Neural crest cell (in vitro differentiated cells): ENCODE measurements around the gene DGKH. TPM values are rescaled to one million over a fixed set of nuclear protein-coding genes. Genes with fewer than 3 reads are reported as not detected.

Experiments
- DNase-seq: peaks from one replicate; pipeline ENCODE4 v3.0.0; 2021; ENCODE audit warnings: low read depth, mixed read lengths, low spot score
- H3K27ac Mint-ChIP-seq: one replicate; pipeline ENCODE4 v1.8.0; 2021; ENCODE audit warnings: mild to moderate bottlenecking, mixed read lengths; ENCODE audit not compliant: unreplicated experiment
- H3K27me3 Mint-ChIP-seq: 2 replicates; pipeline ENCODE4 v1.8.0; 2021; ENCODE audit warnings: low read depth, mild to moderate bottlenecking, mixed read lengths
- H3K36me3 Mint-ChIP-seq: 2 replicates; pipeline ENCODE4 v1.8.0; 2021; ENCODE audit warnings: low read depth, mild to moderate bottlenecking, mixed read lengths
- H3K4me1 Mint-ChIP-seq: 2 replicates; pipeline ENCODE4 v1.8.0; 2021; ENCODE audit warnings: mixed read lengths
- H3K4me3 Mint-ChIP-seq: one replicate; pipeline ENCODE4 v1.8.0; 2021; ENCODE audit warnings: mild to moderate bottlenecking, mixed read lengths
- H3K9me3 Mint-ChIP-seq: 2 replicates; pipeline ENCODE4 v1.8.0; 2021; ENCODE audit warnings: mixed read lengths
- CTCF ChIP-seq: fragments of 200-600 bp; sonication (generic); conservative IDR thresholded peaks from 2 replicates; pipeline ENCODE4 v1.5.0; 2021; ENCODE audit warnings: antibody characterized with exemption, mild to moderate bottlenecking
- total RNA-seq: library from RNA; stranded (reverse); gene quantifications from 2 replicates; pipeline ENCODE4 v1.2.1, GENCODE V29; 2021

The DGKH gene
- total RNA-seq, 1 donor from 2014 or later = 12.4 TPM

- Mint-ChIP-seq H3K4me1 (peaks cover 20% of the 10 kb centered on the region), H3K27ac (no peak overlapping the region), H3K4me3 (peak overlapping the region; percentile 84), H3K36me3 (no peaks in the 10 kb centered on the region), H3K9me3 (no peaks in the 10 kb centered on the region), H3K27me3 (peaks cover 13% of the 10 kb centered on the region)
- no peak for TF ChIP-seq CTCF
- DNase-seq = no peak
Measured at GRCh38 chr13:42049454-42049813, 986 bp downstream of the DGKH start.

- H3K9me3 Mint-ChIP-seq = peaks cover 6% of the 10 kb centered on the region
- DNase-seq = no peak
- H3K27ac Mint-ChIP-seq = no peak overlapping the region
- no peak overlapping the region for H3K4me3 Mint-ChIP-seq
- H3K27me3 Mint-ChIP-seq = no peaks in the 10 kb centered on the region
- peaks cover 11% of the 10 kb centered on the region for H3K36me3 Mint-ChIP-seq
- TF ChIP-seq CTCF = no peak
- no peaks in the 10 kb centered on the region for H3K4me1 Mint-ChIP-seq
Measured at GRCh38 chr13:42054798-42055499, 6.5 kb downstream of the DGKH start.

- H3K4me1 Mint-ChIP-seq = no peaks in the 10 kb centered on the region
- H3K27ac Mint-ChIP-seq = no peak overlapping the region
- no peaks in the 10 kb centered on the region for H3K27me3 Mint-ChIP-seq
- H3K4me3 Mint-ChIP-seq = no peak overlapping the region
- H3K9me3 Mint-ChIP-seq = peaks cover 8% of the 10 kb centered on the region
- peaks cover 14% of the 10 kb centered on the region for H3K36me3 Mint-ChIP-seq
- no peak for DNase-seq
- no peak for TF ChIP-seq CTCF
Measured at GRCh38 chr13:42055500-42056085, 7.1 kb downstream of the DGKH start.

- H3K4me1 Mint-ChIP-seq = no peaks in the 10 kb centered on the region
- no peaks in the 10 kb centered on the region for H3K27me3 Mint-ChIP-seq
- no peak for DNase-seq
- peaks cover 14% of the 10 kb centered on the region for H3K36me3 Mint-ChIP-seq
- TF ChIP-seq CTCF = no peak
- H3K27ac Mint-ChIP-seq = no peak overlapping the region
- H3K4me3 Mint-ChIP-seq = no peak overlapping the region
- peaks cover 8% of the 10 kb centered on the region for H3K9me3 Mint-ChIP-seq
Measured at GRCh38 chr13:42056146-42056545, 7.7 kb downstream of the DGKH start.

GRCh38 chr13:42056583-42056982, 8.1 kb downstream of the DGKH start:
- TF ChIP-seq CTCF = no peak
- DNase-seq = no peak

More at GRCh38 chr13:42056583-42056982, 8.1 kb downstream of the DGKH start:
- H3K27me3 Mint-ChIP-seq = no peaks in the 10 kb centered on the region
- peaks cover 8% of the 10 kb centered on the region for H3K9me3 Mint-ChIP-seq
- H3K36me3 Mint-ChIP-seq = peaks cover 14% of the 10 kb centered on the region
- H3K4me1 Mint-ChIP-seq = no peaks in the 10 kb centered on the region
- peak overlapping the region; percentile 76 for H3K27ac Mint-ChIP-seq
- no peak overlapping the region for H3K4me3 Mint-ChIP-seq
